HEK293 (cell line): ENCODE data around the gene ZNF732.

Experiments
- CTCF ChIA-PET: fragments of 350-600 bp; formaldehyde crosslinking; extraction: SDS; loops from one replicate; lab custom pipeline; 2021; ENCODE audit warnings: antibody characterized with exemption; lab: Yijun Ruan, JAX
- POLR2A ChIA-PET: fragments of 300-600 bp; formaldehyde crosslinking; extraction: SDS; loops from one replicate; lab custom pipeline; 2020; ENCODE audit warnings: antibody characterized with exemption, inconsistent platforms; lab: Yijun Ruan, JAX
- H3K27ac ChIP-seq: fragments of 200-500 bp; sonication (Bioruptor generic); 2 replicates; pipeline ENCODE4 v1.5.1; 2014; ENCODE audit warnings: low read depth, low read length, control low read depth, inconsistent platforms; ENCODE audit errors: extremely low read depth
- H3K36me3 ChIP-seq, 2 experiments: fragments of 200-500 bp in 1 of 2; sonication (Bioruptor generic) in 1 of 2; 1 replicate in 1 of 2; 2 replicates in 1 of 2; pipeline ENCODE4 v1.5.1; 2014 to 2017; ENCODE audit warnings: inconsistent platforms in 2 of 2, low read length in 2 of 2; ENCODE audit not compliant: control insufficient read depth in 2 of 2, insufficient read depth in 1 of 2
- H3K4me1 ChIP-seq: fragments of 200-500 bp; sonication (Bioruptor generic); 2 replicates; pipeline ENCODE4 v1.5.1; 2014; ENCODE audit warnings: mild to moderate bottlenecking, low read length, inconsistent platforms; ENCODE audit not compliant: control insufficient read depth, insufficient read depth
- H3K4me3 ChIP-seq: 2 replicates; pipeline ENCODE4 v1.5.1; 2011; ENCODE audit warnings: low read depth, mild to moderate bottlenecking, control low read depth, low read length, moderate library complexity
- H3K9me3 ChIP-seq: fragments of 200-500 bp; sonication (Bioruptor generic); 2 replicates; pipeline ENCODE4 v1.5.1; 2014; ENCODE audit warnings: low read depth, low read length, inconsistent platforms; ENCODE audit not compliant: control insufficient read depth, insufficient read depth
- KLF9 ChIP-seq: fragments of 450-650 bp; formaldehyde crosslinking; IDR thresholded peaks from 2 replicates; pipeline ENCODE4 v1.5.1; 2016; ENCODE audit warnings: missing biosample characterization, missing genetic modification characterization, low read depth
- SETDB1 ChIP-seq: IDR thresholded peaks from one replicate; pipeline ENCODE4 v1.6.1; 2017; ENCODE audit warnings: mild to moderate bottlenecking, low read length, moderate library complexity, mixed read lengths; ENCODE audit not compliant: insufficient read length
- SP7 ChIP-seq: fragments of 450-650 bp; formaldehyde crosslinking; IDR thresholded peaks from 2 replicates; pipeline ENCODE4 v1.5.1; 2016; ENCODE audit warnings: missing biosample characterization, missing genetic modification characterization
- TRIM28 ChIP-seq: IDR thresholded peaks from 2 replicates; pipeline ENCODE4 v1.6.1; 2011; ENCODE audit warnings: low read length, control low read depth, borderline replicate concordance
- ZEB2 ChIP-seq: fragments of 450-650 bp; formaldehyde crosslinking; IDR thresholded peaks from 2 replicates; pipeline ENCODE4 v1.5.1; 2016; ENCODE audit warnings: missing biosample characterization, missing genetic modification characterization
- ZFHX2 ChIP-seq: fragments of 450-650 bp; formaldehyde crosslinking; conservative IDR thresholded peaks from 2 replicates; pipeline ENCODE4 v1.5.1; 2016; ENCODE audit warnings: missing biosample characterization, missing genetic modification characterization
- ZNF121 ChIP-seq: fragments of 450-650 bp; formaldehyde crosslinking; IDR thresholded peaks from 2 replicates; pipeline ENCODE4 v1.5.1; 2016; ENCODE audit warnings: missing biosample characterization, missing genetic modification characterization
- ZNF132 ChIP-seq: fragments of 450-650 bp; formaldehyde crosslinking; IDR thresholded peaks from 2 replicates; pipeline ENCODE4 v1.5.1; 2017; ENCODE audit warnings: missing biosample characterization, missing genetic modification characterization, borderline replicate concordance
- ZNF146 ChIP-seq: fragments of 450-650 bp; formaldehyde crosslinking; IDR thresholded peaks from 2 replicates; pipeline ENCODE4 v1.5.1; 2016; ENCODE audit warnings: missing biosample characterization, missing genetic modification characterization
- ZNF184 ChIP-seq: fragments of 450-650 bp; IDR thresholded peaks from 2 replicates; pipeline ENCODE4 v1.5.1; 2018; ENCODE audit warnings: missing biosample characterization, mild to moderate bottlenecking, missing genetic modification characterization
- ZNF19 ChIP-seq: fragments of 450-650 bp; formaldehyde crosslinking; IDR thresholded peaks from 2 replicates; pipeline ENCODE4; 2016; ENCODE audit warnings: missing biosample characterization, missing genetic modification characterization, low read depth
- ZNF274 ChIP-seq, 2 experiments: fragments of 200-500 bp in 1 of 2; fragments of 450-650 bp in 1 of 2; sonication (Bioruptor generic) in 1 of 2; formaldehyde crosslinking in 1 of 2; IDR thresholded peaks; 2 replicates each; pipeline versions ENCODE4 v1.5.1 to v1.6.1; 2014 to 2016; ENCODE audit warnings: borderline replicate concordance in 1 of 2, inconsistent platforms in 1 of 2, low read length in 1 of 2, missing biosample characterization in 1 of 2, missing genetic modification characterization in 1 of 2
- ZNF391 ChIP-seq: fragments of 450-650 bp; formaldehyde crosslinking; IDR thresholded peaks from 2 replicates; pipeline ENCODE4 v1.5.1; 2016; ENCODE audit warnings: low read depth, missing biosample characterization, missing genetic modification characterization, borderline replicate concordance
- ZNF571 ChIP-seq: fragments of 450-650 bp; formaldehyde crosslinking; IDR thresholded peaks from 2 replicates; pipeline ENCODE4 v1.5.0; 2017; ENCODE audit warnings: missing biosample characterization, missing genetic modification characterization
- ZNF621 ChIP-seq: fragments of 450-650 bp; formaldehyde crosslinking; IDR thresholded peaks from 2 replicates; pipeline ENCODE4 v1.5.1; 2017; ENCODE audit warnings: missing biosample characterization, missing genetic modification characterization
- ZNF654 ChIP-seq: fragments of 450-650 bp; formaldehyde crosslinking; IDR thresholded peaks from 2 replicates; pipeline ENCODE4 v1.5.1; 2016; ENCODE audit warnings: low read depth, missing biosample characterization, missing genetic modification characterization
- ZSCAN16 ChIP-seq: fragments of 450-650 bp; formaldehyde crosslinking; IDR thresholded peaks from 2 replicates; pipeline ENCODE4 v1.5.1; 2016; ENCODE audit warnings: missing biosample characterization, missing genetic modification characterization
- TF ChIP-seq, protein P1 (sequence below): fragments of 450-650 bp; formaldehyde crosslinking; IDR thresholded peaks from 2 replicates; pipeline ENCODE4 v1.5.1; 2016; ENCODE audit warnings: missing biosample characterization, missing genetic modification characterization
- TF ChIP-seq, protein P2 (sequence below): fragments of 450-650 bp; formaldehyde crosslinking; IDR thresholded peaks from 2 replicates; pipeline ENCODE4 v1.5.1; 2016; ENCODE audit warnings: missing biosample characterization, missing genetic modification characterization

ZNF732 gene

DNA sequence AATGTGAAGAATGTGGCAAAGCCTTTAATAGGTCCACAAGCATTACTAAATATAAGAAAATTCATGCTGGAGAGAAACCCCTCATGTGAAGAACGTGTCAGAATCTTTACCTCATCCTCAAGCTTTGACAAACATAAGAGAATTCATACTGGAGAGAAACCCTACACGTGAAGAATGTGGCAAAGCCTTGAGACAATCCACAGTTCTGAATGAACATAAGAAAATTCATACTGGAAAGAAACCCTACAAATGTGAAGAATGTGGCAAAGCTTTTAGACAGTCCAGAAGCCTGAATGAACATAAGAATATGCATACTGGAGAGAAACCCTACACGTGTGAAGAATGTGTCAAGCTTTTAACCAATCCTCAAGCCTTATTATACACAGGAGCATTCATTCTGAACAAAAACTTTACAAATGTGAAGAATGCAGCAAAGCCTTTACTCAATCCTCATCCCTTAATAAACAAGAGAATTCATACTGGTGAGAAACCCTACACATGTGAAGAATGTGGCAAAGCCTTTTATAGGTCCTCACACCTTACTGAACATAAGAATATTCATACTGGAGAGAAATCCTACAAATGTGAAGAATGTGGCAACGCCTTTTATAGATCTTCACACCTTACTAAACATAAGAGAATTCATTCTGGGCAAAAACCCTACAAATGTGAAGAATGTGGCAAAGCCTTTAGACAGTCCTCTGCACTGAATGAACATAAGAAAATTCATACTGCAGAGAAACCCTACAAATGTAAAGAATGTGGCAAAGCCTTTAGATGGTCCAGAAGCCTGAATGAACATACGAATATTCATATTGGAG lies 51.1 kb downstream of the ZNF732 start:
- Histone ChIP-seq H3K4me3 (no peak overlapping the region), H3K27ac (no peak overlapping the region), H3K4me1 (no peaks in the 10 kb centered on the region), H3K9me3 (no peaks in the 10 kb centered on the region), H3K36me3 (no peaks in the 10 kb centered on the region)
- POLR2A ChIA-PET, result no interaction called here
- CTCF ChIA-PET, result no interaction called here
- peak; percentile 32; the same call in 1 of the 2 replicates for TF ChIP-seq ZNF274 (IDR thresholded peaks at IDR 0.05; ENCODE audit: low read length)
- peak; percentile 64; the same call in 1 of the 2 replicates for TF ChIP-seq ZNF274 (tag by site-specific recombination; IDR thresholded peaks at IDR 0.05; ENCODE audit: borderline replicate concordance)
- TF ChIP-seq ZNF571 (tag by site-specific recombination), result no peak
- no peak for TF ChIP-seq ZNF121
- TF ChIP-seq TRIM28, result peak; percentile 41; the same call in 1 of the 2 replicates
- no peak for TF ChIP-seq KLF9 (tag by site-specific recombination)
- peak; percentile 91 for TF ChIP-seq SETDB1
- no peak for TF ChIP-seq ZFHX2 (tag by site-specific recombination)
- no peak for TF ChIP-seq ZEB2 (tag by site-specific recombination)

DNA sequence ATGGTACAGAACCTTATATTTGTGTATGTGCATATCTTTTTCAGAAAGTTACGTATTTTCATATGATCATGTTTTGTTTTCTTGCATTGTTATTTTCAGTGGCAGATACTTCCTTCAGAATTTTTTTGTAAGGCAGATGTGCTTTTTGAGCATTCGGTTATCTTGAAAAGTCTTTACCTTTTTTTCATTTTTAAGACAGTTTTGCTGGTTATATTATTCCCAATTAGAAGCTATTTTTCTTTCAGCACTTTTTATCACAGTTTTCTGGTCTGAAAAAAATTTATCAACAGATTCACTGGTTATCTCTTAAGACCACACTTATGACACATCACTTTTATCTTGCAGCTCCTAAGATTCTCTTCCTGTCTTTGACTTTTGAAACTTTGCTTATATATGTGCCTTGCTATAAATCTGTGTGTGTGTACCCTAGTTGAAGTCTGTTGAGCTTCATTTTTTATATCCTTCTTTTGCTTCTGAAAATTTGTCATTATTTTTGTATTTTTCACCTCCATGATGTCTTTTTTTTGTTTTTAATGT lies 53.1 kb downstream of the ZNF732 start:
- Histone ChIP-seq H3K36me3 (no peaks in the 10 kb centered on the region), H3K4me1 (no peaks in the 10 kb centered on the region), H3K4me3 (no peak overlapping the region), H3K27ac (no peak overlapping the region), H3K9me3 (no peaks in the 10 kb centered on the region)
- TF ChIP-seq ZNF146, result no peak
- TF ChIP-seq ZNF391 (tag by site-specific recombination), result no peak
- TF ChIP-seq ZNF184 (tag by site-specific recombination), result no peak
- CTCF ChIA-PET, result interaction anchor here (0.7 kb wide), 1 partner anchor 35 kb away, joined by 3 read pairs; no protein-coding TSS in a partner anchor
- POLR2A ChIA-PET, result no interaction called here

DNA sequence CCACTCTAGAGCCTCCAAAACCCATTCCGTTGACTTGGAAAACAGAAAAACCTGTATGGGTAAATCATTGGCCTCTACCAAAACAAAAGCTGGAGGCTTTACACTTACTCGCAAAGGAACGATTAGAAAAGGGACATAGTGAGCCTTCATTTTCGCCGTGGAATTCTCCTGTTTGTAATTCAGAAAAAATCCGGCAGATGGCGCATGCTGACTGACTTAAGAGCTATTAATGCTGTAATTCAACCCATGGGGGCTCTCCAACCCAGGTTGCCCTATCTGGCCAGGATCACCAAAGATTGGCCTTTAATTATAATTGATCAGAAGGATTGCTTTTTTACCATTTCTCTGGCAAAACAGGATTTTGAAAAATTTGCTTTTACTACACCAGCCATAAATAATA lies 60.8 kb downstream of the ZNF732 start:
- POLR2A ChIA-PET, result no interaction called here
- peak; percentile 53 for TF ChIP-seq ZNF654 (tag by site-specific recombination)
- no peak for TF ChIP-seq ZNF132 (tag by site-specific recombination)
- TF ChIP-seq, protein P1, sequence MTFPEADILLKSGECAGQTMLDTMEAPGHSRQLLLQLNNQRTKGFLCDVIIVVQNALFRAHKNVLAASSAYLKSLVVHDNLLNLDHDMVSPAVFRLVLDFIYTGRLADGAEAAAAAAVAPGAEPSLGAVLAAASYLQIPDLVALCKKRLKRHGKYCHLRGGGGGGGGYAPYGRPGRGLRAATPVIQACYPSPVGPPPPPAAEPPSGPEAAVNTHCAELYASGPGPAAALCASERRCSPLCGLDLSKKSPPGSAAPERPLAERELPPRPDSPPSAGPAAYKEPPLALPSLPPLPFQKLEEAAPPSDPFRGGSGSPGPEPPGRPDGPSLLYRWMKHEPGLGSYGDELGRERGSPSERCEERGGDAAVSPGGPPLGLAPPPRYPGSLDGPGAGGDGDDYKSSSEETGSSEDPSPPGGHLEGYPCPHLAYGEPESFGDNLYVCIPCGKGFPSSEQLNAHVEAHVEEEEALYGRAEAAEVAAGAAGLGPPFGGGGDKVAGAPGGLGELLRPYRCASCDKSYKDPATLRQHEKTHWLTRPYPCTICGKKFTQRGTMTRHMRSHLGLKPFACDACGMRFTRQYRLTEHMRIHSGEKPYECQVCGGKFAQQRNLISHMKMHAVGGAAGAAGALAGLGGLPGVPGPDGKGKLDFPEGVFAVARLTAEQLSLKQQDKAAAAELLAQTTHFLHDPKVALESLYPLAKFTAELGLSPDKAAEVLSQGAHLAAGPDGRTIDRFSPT (tag by site-specific recombination), result no peak
- TF ChIP-seq ZSCAN16 (tag by site-specific recombination), result no peak
- no peak for TF ChIP-seq ZNF19 (tag by site-specific recombination)
- no peak for TF ChIP-seq SP7 (tag by site-specific recombination)
- TF ChIP-seq, protein P2, sequence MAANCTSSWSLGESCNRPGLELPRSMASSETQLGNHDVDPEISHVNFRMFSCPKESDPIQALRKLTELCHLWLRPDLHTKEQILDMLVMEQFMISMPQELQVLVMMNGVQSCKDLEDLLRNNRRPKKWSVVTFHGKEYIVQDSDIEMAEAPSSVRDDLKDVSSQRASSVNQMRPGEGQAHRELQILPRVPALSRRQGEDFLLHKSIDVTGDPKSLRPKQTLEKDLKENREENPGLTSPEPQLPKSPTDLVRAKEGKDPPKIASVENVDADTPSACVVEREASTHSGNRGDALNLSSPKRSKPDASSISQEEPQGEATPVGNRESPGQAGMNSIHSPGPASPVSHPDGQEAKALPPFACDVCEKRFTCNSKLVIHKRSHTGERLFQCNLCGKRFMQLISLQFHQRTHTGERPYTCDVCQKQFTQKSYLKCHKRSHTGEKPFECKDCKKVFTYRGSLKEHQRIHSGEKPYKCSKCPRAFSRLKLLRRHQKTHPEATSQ, result no peak
- TF ChIP-seq ZNF621 (tag by site-specific recombination), result no peak
- TF ChIP-seq, all 188 proteins: peak for 1
- no peak overlapping the region for H3K27ac ChIP-seq
- no peaks in the 10 kb centered on the region for H3K4me1 ChIP-seq
- H3K36me3 ChIP-seq, result no peaks in the 10 kb centered on the region
- CTCF ChIA-PET, result interaction anchor here (0.9 kb wide), 1 partner anchor 522 kb away, joined by 4 read pairs; no protein-coding TSS in a partner anchor
- no peak overlapping the region for H3K4me3 ChIP-seq
- no peaks in the 10 kb centered on the region for H3K9me3 ChIP-seq
